ENCODE data around the gene CD9.

The CD9 gene

GRCh38 chr12:6275928-6276887, 76.0 kb downstream of the CD9 start:
- no peak for DNase-seq (ENCODE audit: low spot score)

GRCh38 chr12:6276956-6277620, 76.9 kb downstream of the CD9 start:
- DNase-seq (ENCODE audit: low spot score), result peak; percentile 47

GRCh38 chr12:6277982-6278438, 77.8 kb downstream of the CD9 start:
- DNase-seq (ENCODE audit: low spot score), result no peak

- DNase-seq (ENCODE audit: low spot score), result peak; percentile 38
These were observed 78.4 kb downstream of the CD9 start for GRCh38 chr12:6278439-6279255.

- no peak for DNase-seq (ENCODE audit: low spot score)
These were observed 79.0 kb downstream of the CD9 start for GRCh38 chr12:6279256-6279628.

GRCh38 chr12:6279631-6280030, 79.4 kb downstream of the CD9 start:
- no peak for DNase-seq (ENCODE audit: low spot score)

- DNase-seq (ENCODE audit: low spot score), result no peak
These were observed 79.9 kb downstream of the CD9 start for GRCh38 chr12:6280053-6280469.

- no peak for DNase-seq (ENCODE audit: low spot score)
These were observed 80.5 kb downstream of the CD9 start for GRCh38 chr12:6280672-6281071.

- no peak for DNase-seq (ENCODE audit: low spot score)
These were observed 81.0 kb downstream of the CD9 start for GRCh38 chr12:6281081-6281809.

GRCh38 chr12:6282453-6282840, 82.2 kb downstream of the CD9 start:
- no peak for DNase-seq (ENCODE audit: low spot score)

GRCh38 chr12:6284273-6284672, 84.1 kb downstream of the CD9 start:
- no peak for DNase-seq (ENCODE audit: low spot score)

- DNase-seq (ENCODE audit: low spot score), result peak; percentile 60
These were observed 84.9 kb downstream of the CD9 start for GRCh38 chr12:6285063-6285477.

- no peak for DNase-seq (ENCODE audit: low spot score)
These were observed 85.5 kb downstream of the CD9 start for GRCh38 chr12:6285532-6286306.
